ENCODE measurements around the gene VPS13A.
"Not testable (repeated sequence)": the region's sequence is repeated elsewhere in the genome, so short reads cannot be mapped to it uniquely, and the experiment has no call there.

VPS13A gene

GRCh38 chr9:77429928-77430327, 252.6 kb downstream of the VPS13A start:
- TF ChIP-seq TAF1 (IDR thresholded peaks at IDR 0.05; ENCODE audit: borderline replicate concordance, low read depth, low read length) (no peak), POLR2A (IDR thresholded peaks at IDR 0.05; ENCODE audit: low read depth, low read length) (no peak), POLR2AphosphoS5 (IDR thresholded peaks at IDR 0.05; ENCODE audit: low read depth, low read length) (no peak)
- FAIRE-seq = no peak

GRCh38 chr9:77432053-77432452, 254.7 kb downstream of the VPS13A start:
- DNase-seq (ENCODE audit: insufficient read length) (no peak), FAIRE-seq (no peak)
- TF ChIP-seq TAF1 (IDR thresholded peaks at IDR 0.05; ENCODE audit: borderline replicate concordance, low read depth, low read length) (no peak), POLR2A (IDR thresholded peaks at IDR 0.05; ENCODE audit: low read depth, low read length) (no peak), POLR2AphosphoS5 (IDR thresholded peaks at IDR 0.05; ENCODE audit: low read depth, low read length) (no peak)

More at GRCh38 chr9:77429928-77430327, 252.6 kb downstream of the VPS13A start:
- DNase-seq (ENCODE audit: insufficient read length) = no peak

GRCh38 chr9:77433675-77434445, 256.5 kb downstream of the VPS13A start:
- TF ChIP-seq POLR2AphosphoS5 (IDR thresholded peaks at IDR 0.05; ENCODE audit: low read depth, low read length) = no peak
- TF ChIP-seq TAF1 (IDR thresholded peaks at IDR 0.05; ENCODE audit: borderline replicate concordance, low read depth, low read length) = no peak
- TF ChIP-seq POLR2A (IDR thresholded peaks at IDR 0.05; ENCODE audit: low read depth, low read length) = no peak
- DNase-seq (ENCODE audit: insufficient read length) (peak; percentile 50), FAIRE-seq (peak; percentile 79)

GRCh38 chr9:77435277-77435676, 257.9 kb downstream of the VPS13A start:
- FAIRE-seq (no peak), DNase-seq (ENCODE audit: insufficient read length) (no peak)
- TF ChIP-seq POLR2A (IDR thresholded peaks at IDR 0.05; ENCODE audit: low read depth, low read length) = no peak
- no peak for TF ChIP-seq TAF1 (IDR thresholded peaks at IDR 0.05; ENCODE audit: borderline replicate concordance, low read depth, low read length)
- no peak for TF ChIP-seq POLR2AphosphoS5 (IDR thresholded peaks at IDR 0.05; ENCODE audit: low read depth, low read length)

GRCh38 chr9:77435688-77436087, 258.4 kb downstream of the VPS13A start:
- FAIRE-seq (no peak), DNase-seq (ENCODE audit: insufficient read length) (no peak)
- TF ChIP-seq POLR2AphosphoS5 (IDR thresholded peaks at IDR 0.05; ENCODE audit: low read depth, low read length) (no peak), POLR2A (IDR thresholded peaks at IDR 0.05; ENCODE audit: low read depth, low read length) (no peak), TAF1 (IDR thresholded peaks at IDR 0.05; ENCODE audit: borderline replicate concordance, low read depth, low read length) (no peak)

- FAIRE-seq = no peak
- TF ChIP-seq POLR2A (IDR thresholded peaks at IDR 0.05; ENCODE audit: low read depth, low read length) (no peak), TAF1 (IDR thresholded peaks at IDR 0.05; ENCODE audit: borderline replicate concordance, low read depth, low read length) (no peak), POLR2AphosphoS5 (IDR thresholded peaks at IDR 0.05; ENCODE audit: low read depth, low read length) (no peak)
- DNase-seq (ENCODE audit: insufficient read length) = no peak
Observed at GRCh38 chr9:77438653-77439052, 261.3 kb downstream of the VPS13A start.

- FAIRE-seq = no peak
- TF ChIP-seq TAF1 (IDR thresholded peaks at IDR 0.05; ENCODE audit: borderline replicate concordance, low read depth, low read length) (no peak), POLR2A (IDR thresholded peaks at IDR 0.05; ENCODE audit: low read depth, low read length) (no peak), POLR2AphosphoS5 (IDR thresholded peaks at IDR 0.05; ENCODE audit: low read depth, low read length) (no peak)
- no peak for DNase-seq (ENCODE audit: insufficient read length)
Observed at GRCh38 chr9:77440057-77440456, 262.7 kb downstream of the VPS13A start.

GRCh38 chr9:77441124-77441523, 263.8 kb downstream of the VPS13A start:
- FAIRE-seq; DNase-seq (ENCODE audit: insufficient read length): not testable (repeated sequence)

- FAIRE-seq (no peak), DNase-seq (ENCODE audit: insufficient read length) (no peak)
- TF ChIP-seq TAF1 (IDR thresholded peaks at IDR 0.05; ENCODE audit: borderline replicate concordance, low read depth, low read length) (no peak), POLR2AphosphoS5 (IDR thresholded peaks at IDR 0.05; ENCODE audit: low read depth, low read length) (no peak), POLR2A (IDR thresholded peaks at IDR 0.05; ENCODE audit: low read depth, low read length) (no peak)
Observed at GRCh38 chr9:77442436-77442835, 265.1 kb downstream of the VPS13A start.

- no peak for FAIRE-seq
- no peak for DNase-seq (ENCODE audit: insufficient read length)
- TF ChIP-seq TAF1 (IDR thresholded peaks at IDR 0.05; ENCODE audit: borderline replicate concordance, low read depth, low read length) = no peak
Observed at GRCh38 chr9:77447646-77448045, 270.3 kb downstream of the VPS13A start.

DNA sequence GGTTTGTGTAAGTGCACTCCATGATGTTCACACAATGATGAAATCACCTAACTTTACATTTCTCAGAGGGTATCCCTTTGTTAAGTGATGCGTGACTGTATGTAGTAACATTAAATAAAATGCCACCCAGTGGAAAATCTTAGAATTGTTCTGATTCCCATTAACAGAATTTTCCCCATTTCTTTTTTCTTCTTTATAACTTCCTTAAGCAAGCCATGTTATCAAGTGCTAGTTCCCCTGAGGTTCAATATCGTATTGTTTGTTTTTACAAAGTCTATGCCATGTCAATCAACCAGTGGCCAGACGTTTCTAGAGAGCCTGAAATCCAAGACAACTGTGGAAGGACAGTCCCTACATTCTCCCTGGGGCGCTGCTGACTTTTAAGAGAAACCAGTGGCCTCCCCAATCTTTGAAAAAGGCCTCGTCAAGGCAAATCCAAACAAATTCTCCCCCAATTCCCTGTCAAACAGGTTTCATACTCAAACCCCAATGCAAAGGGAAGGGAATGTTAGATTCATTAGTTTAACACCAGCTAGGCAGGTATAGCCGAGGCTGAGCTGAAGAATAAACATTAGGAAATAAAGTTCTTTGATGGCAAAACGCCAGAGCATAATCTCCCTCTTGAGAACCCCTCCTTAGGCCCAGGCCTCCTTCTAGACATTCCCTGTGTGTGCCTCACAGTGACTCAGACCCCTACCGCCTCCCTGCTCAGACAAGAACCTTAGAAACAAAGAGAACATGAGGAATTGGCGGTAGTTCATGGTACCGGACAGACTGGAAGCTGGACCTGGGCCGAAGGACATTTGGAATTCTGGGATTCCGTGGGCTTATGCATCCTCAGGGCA, 272.1 kb downstream of the VPS13A start:
- DNase-seq (ENCODE audit: insufficient read length) = no peak
- TF ChIP-seq POLR2A (IDR thresholded peaks at IDR 0.05; ENCODE audit: low read depth, low read length) = no peak
- TF ChIP-seq TAF1 (IDR thresholded peaks at IDR 0.05; ENCODE audit: borderline replicate concordance, low read depth, low read length) = no peak
- no peak for TF ChIP-seq POLR2AphosphoS5 (IDR thresholded peaks at IDR 0.05; ENCODE audit: low read depth, low read length)
- FAIRE-seq = no peak

GRCh38 chr9:77450085-77450475, 272.7 kb downstream of the VPS13A start:
- TF ChIP-seq TAF1 (IDR thresholded peaks at IDR 0.05; ENCODE audit: borderline replicate concordance, low read depth, low read length) (no peak), POLR2AphosphoS5 (IDR thresholded peaks at IDR 0.05; ENCODE audit: low read depth, low read length) (no peak), POLR2A (IDR thresholded peaks at IDR 0.05; ENCODE audit: low read depth, low read length) (no peak)
- DNase-seq (ENCODE audit: insufficient read length) (no peak), FAIRE-seq (no peak)
